Tibial nerve (tissue), 3 donors: Measurements from ENCODE around the gene SNCAIP.

Source experiments
- POLR2A ChIP-seq, 2 donors: fragments of 450-650 bp; IDR thresholded peaks; one replicate each; pipeline ENCODE4 v1.6.1; 2017; ENCODE audit warnings: antibody characterized with exemption in 2 of 2, mild to moderate bottlenecking in 2 of 2, moderate library complexity in 2 of 2
- TF ChIP-seq, protein P1 (sequence below), 5 experiments: fragments of 200-600 bp in 3 of 5; fragments of 450-650 bp in 2 of 5; sonication (generic) in 3 of 5; IDR thresholded peaks; one replicate each; pipeline ENCODE4 v1.5.1; 2016 to 2019; ENCODE audit warnings: antibody characterized with exemption in 5 of 5, mild to moderate bottlenecking in 3 of 5, moderate library complexity in 2 of 5

DNA sequence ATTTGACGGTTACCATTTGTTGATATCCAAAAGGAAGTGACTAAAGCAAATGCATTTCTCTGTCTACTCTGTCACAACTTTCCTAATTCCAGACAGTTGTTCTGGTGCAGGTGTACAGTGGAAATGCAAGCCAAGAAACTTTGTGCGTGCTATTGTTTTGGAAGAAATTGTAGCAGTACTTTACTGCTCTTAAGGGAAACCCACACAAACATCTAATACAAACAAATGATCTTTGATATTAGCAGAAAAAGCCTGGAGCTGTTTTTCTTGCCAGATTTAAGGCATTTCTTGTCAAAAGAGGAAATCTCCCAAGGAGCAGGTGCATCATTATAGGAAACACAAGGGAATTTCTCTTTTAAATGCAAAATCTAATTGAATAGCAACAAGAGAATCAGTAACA, 2.0 kb downstream of the SNCAIP start:
- TF ChIP-seq, protein P1, sequence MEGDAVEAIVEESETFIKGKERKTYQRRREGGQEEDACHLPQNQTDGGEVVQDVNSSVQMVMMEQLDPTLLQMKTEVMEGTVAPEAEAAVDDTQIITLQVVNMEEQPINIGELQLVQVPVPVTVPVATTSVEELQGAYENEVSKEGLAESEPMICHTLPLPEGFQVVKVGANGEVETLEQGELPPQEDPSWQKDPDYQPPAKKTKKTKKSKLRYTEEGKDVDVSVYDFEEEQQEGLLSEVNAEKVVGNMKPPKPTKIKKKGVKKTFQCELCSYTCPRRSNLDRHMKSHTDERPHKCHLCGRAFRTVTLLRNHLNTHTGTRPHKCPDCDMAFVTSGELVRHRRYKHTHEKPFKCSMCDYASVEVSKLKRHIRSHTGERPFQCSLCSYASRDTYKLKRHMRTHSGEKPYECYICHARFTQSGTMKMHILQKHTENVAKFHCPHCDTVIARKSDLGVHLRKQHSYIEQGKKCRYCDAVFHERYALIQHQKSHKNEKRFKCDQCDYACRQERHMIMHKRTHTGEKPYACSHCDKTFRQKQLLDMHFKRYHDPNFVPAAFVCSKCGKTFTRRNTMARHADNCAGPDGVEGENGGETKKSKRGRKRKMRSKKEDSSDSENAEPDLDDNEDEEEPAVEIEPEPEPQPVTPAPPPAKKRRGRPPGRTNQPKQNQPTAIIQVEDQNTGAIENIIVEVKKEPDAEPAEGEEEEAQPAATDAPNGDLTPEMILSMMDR (IDR thresholded peaks at IDR 0.05) = no peak
- no peak for TF ChIP-seq POLR2A (IDR thresholded peaks at IDR 0.05)
